ENCODE measurements around the gene ATP1B4. TPM values are rescaled to one million over a fixed set of nuclear protein-coding genes. Genes with fewer than 3 reads are reported as not detected.

Gene ATP1B4
- total and polyA plus RNA-seq, 2 of the 8 experiments (the other 6 are each of a cell fraction or from before 2014, with no cell fraction given), result not detected

- POLR2A ChIA-PET (ENCODE audit: partially characterized antibody), result interaction anchor here (1.4 kb wide), 1 partner anchor 103 kb away, joined by 3 read pairs; no protein-coding TSS in a partner anchor
- Histone ChIP-seq H4K8ac (ENCODE audit: extremely low read depth, insufficient read depth, low read length) (no peak overlapping the region), H2BK12ac (ENCODE audit: low read depth, low read length) (no peak overlapping the region), H3K23ac (ENCODE audit: insufficient read length) (no peak overlapping the region), H3K79me1 (ENCODE audit: low read depth, low read length) (no peaks in the 10 kb centered on the region), H2BK20ac (ENCODE audit: low read length) (no peak overlapping the region), H2BK120ac (replicated peaks; ENCODE audit: low read depth, low read length) (no peak overlapping the region), H3K4ac (replicated peaks; ENCODE audit: insufficient read length, low read depth, low read length) (no peak overlapping the region), H3K56ac (replicated peaks; ENCODE audit: insufficient read length, low read depth, low read length) (no peak overlapping the region), H2AFZ (ENCODE audit: low read length) (no peak overlapping the region), H2BK15ac (ENCODE audit: low read length) (no peak overlapping the region), H3K18ac (ENCODE audit: extremely low read depth, low read length) (no peak overlapping the region), H2BK5ac (ENCODE audit: low read depth, low read length) (no peak overlapping the region), H3K36me3 (ENCODE audit: control insufficient read depth in 2 of 4, insufficient read depth in 4 of 4, low read length in 3 of 4) (no peaks in the 10 kb centered on the region), H3K9me3 (ENCODE audit: insufficient read depth in 2 of 2, low read depth in 1 of 2, low read length in 1 of 2) (no peaks in the 10 kb centered on the region), H3K4me1 (replicated peaks in 1 of 4; ENCODE audit: control insufficient read depth in 3 of 4, insufficient read depth in 4 of 4, low read length in 3 of 4) (no peaks in the 10 kb centered on the region), H3K4me2 (ENCODE audit: insufficient read depth in 1 of 2, low read depth in 2 of 2, low read length in 2 of 2) (no peak overlapping the region), H4K91ac (replicated peaks; ENCODE audit: insufficient read length, low read length) (no peak overlapping the region), H2AK5ac (ENCODE audit: low read depth, low read length) (no peak overlapping the region), H4K20me1 (replicated peaks in 1 of 2; ENCODE audit: control insufficient read depth in 1 of 2, insufficient read depth in 2 of 2, low read length in 2 of 2) (no peaks in the 10 kb centered on the region), H3K14ac (ENCODE audit: insufficient read length) (no peak overlapping the region), H3K27ac (ENCODE audit: low read depth, low read length) (no peak overlapping the region), H3K23me2 (ENCODE audit: low read depth, low read length) (no peaks in the 10 kb centered on the region), H3K9ac (replicated peaks in 1 of 4; ENCODE audit: extremely low read depth in 1 of 4, low read depth in 3 of 4, low read length in 3 of 4) (no peak overlapping the region), H3K79me2 (ENCODE audit: control insufficient read depth in 1 of 2, insufficient read depth in 2 of 2, low read length in 2 of 2) (no peaks in the 10 kb centered on the region), H3K27me3 (replicated peaks in 1 of 4; ENCODE audit: control insufficient read depth in 3 of 4, extremely low read depth in 1 of 4, insufficient read depth in 3 of 4, low read length in 3 of 4) (no peaks in the 10 kb centered on the region), H3K4me3 (ENCODE audit: extremely low read depth in 1 of 4, insufficient read depth in 2 of 4, low read depth in 3 of 4, low read length in 4 of 4) (no peak overlapping the region), H4K5ac (ENCODE audit: insufficient read length, low read depth, low read length) (no peak overlapping the region)
- TF ChIP-seq CTCF (IDR thresholded peaks at IDR 0.05; ENCODE audit: control extremely low read depth in 1 of 3, insufficient read depth in 1 of 3, low read depth in 1 of 3, low read length in 3 of 3) (peak; percentile 43 to 63 (median 63)), CREB1 (IDR thresholded peaks at IDR 0.05) (no peak), PHF8 (conservative IDR thresholded peaks at IDR 0.05; ENCODE audit: low read depth, low read length) (no peak), RAD21 (IDR thresholded peaks at IDR 0.05 in 1 of 2, conservative IDR thresholded peaks at IDR 0.05 in 1 of 2; ENCODE audit: low read depth in 2 of 2, low read length in 2 of 2) (peak; percentile 42 to 49), EP300 (IDR thresholded peaks at IDR 0.05; ENCODE audit: borderline replicate concordance in 1 of 2, low read depth in 2 of 2, low read length in 2 of 2) (no peak)
- CTCF ChIA-PET (ENCODE audit: partially characterized antibody), result interaction anchor here (0.7 to 2.9 kb wide), 22 partner anchors 8 to 100 kb away, joined by 3 to 15 read pairs (median 4); no protein-coding TSS in a partner anchor
- peak; percentile 36 for FAIRE-seq
- WGBS, 2 experiments (ENCODE audit: extremely low coverage in 1 of 2, insufficient coverage in 1 of 2, insufficient read length in 1 of 2, insufficient replicate concordance in 2 of 2, low coverage in 1 of 2, low lambda C conversion rate in 2 of 2, missing lambda C conversion rate in 1 of 2), result 14% methylated on average over 1 of the region's 2 CpGs; no CpG with 5 or more reads in 1 of the 2 experiments
- peak in 1 of 2 experiments; percentile 81 for DNase-seq (ENCODE audit: low read depth in 1 of 2, low spot score in 2 of 2)
Observed at GRCh38 chrX:120365320-120365719, 3.4 kb downstream of the ATP1B4 start.
